RWPE2 (cell line): ENCODE data around the gene CMC4.

ENCODE experiments used
- ATAC-seq: fragments of 200-7000 bp; cut with Tn5 transposase; 3 replicates; pipeline ENCODE4 v1.9.1; 2021; ENCODE audit warnings: low read depth
- DNase-seq: peaks from one replicate; pipeline ENCODE4 v3.0.0-alpha.2; 2020; ENCODE audit warnings: low spot score
- H3K27ac ChIP-seq: fragments of 450-650 bp; 2 replicates; pipeline ENCODE4 v1.5.1; 2017; ENCODE audit warnings: mild to moderate bottlenecking; ENCODE audit not compliant: poor library complexity, severe bottlenecking
- H3K27me3 ChIP-seq: fragments of 250-450 bp; sonication (Bioruptor Pico); 2 replicates; pipeline ENCODE4 v1.5.1; 2021; ENCODE audit warnings: mild to moderate bottlenecking, moderate library complexity; ENCODE audit not compliant: insufficient read depth, poor library complexity, severe bottlenecking
- H3K36me3 ChIP-seq: fragments of 250-450 bp; sonication (Bioruptor Pico); 2 replicates; pipeline ENCODE4 v1.5.1; 2020; ENCODE audit warnings: low read depth, mild to moderate bottlenecking, moderate library complexity
- H3K4me1 ChIP-seq: fragments of 250-450 bp; sonication (Bioruptor Pico); 2 replicates; pipeline ENCODE4 v1.5.1; 2021; ENCODE audit warnings: mild to moderate bottlenecking, moderate library complexity; ENCODE audit not compliant: insufficient read depth, poor library complexity, severe bottlenecking
- H3K4me3 ChIP-seq: fragments of 250-450 bp; sonication (Bioruptor Pico); 2 replicates; pipeline ENCODE4 v1.5.1; 2021; ENCODE audit warnings: mild to moderate bottlenecking, moderate library complexity; ENCODE audit not compliant: severe bottlenecking
- H3K9me3 ChIP-seq: fragments of 250-450 bp; sonication (Bioruptor Pico); 2 replicates; pipeline ENCODE4 v1.5.1; 2021; ENCODE audit warnings: mild to moderate bottlenecking, moderate library complexity; ENCODE audit not compliant: severe bottlenecking
- TF ChIP-seq, protein P1 (sequence below): fragments of 450-650 bp; IDR thresholded peaks from one replicate; pipeline ENCODE4 v1.5.1; 2017; ENCODE audit warnings: mild to moderate bottlenecking, moderate library complexity; ENCODE audit not compliant: poor library complexity, severe bottlenecking

CMC4 gene

DNA sequence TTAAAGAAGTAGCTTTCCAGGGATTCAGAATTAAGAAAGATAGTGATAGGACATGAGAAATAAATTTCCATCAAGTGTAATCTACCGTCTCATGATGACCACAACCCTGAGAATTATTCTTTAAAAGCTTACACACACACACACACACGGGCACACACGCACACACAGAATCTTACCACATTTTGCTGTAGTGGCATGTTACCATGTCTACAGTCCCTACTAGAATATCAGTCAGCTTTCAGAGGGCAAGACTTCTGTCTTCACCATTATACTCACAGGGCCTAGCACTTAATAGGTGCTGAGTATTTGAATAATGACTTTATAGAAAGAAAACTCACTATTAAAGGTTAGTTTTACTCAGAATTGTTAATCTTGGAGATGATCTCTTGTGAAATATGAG lies 15.4 kb downstream of the CMC4 start:
- ATAC-seq (no peak), DNase-seq (no peak)
- no peak overlapping the region for H3K4me3 ChIP-seq
- H3K27ac ChIP-seq: no peak overlapping the region
- peaks cover 5% of the 10 kb centered on the region for H3K36me3 ChIP-seq
- TF ChIP-seq, protein P1, sequence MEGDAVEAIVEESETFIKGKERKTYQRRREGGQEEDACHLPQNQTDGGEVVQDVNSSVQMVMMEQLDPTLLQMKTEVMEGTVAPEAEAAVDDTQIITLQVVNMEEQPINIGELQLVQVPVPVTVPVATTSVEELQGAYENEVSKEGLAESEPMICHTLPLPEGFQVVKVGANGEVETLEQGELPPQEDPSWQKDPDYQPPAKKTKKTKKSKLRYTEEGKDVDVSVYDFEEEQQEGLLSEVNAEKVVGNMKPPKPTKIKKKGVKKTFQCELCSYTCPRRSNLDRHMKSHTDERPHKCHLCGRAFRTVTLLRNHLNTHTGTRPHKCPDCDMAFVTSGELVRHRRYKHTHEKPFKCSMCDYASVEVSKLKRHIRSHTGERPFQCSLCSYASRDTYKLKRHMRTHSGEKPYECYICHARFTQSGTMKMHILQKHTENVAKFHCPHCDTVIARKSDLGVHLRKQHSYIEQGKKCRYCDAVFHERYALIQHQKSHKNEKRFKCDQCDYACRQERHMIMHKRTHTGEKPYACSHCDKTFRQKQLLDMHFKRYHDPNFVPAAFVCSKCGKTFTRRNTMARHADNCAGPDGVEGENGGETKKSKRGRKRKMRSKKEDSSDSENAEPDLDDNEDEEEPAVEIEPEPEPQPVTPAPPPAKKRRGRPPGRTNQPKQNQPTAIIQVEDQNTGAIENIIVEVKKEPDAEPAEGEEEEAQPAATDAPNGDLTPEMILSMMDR: no peak
- H3K27me3 ChIP-seq: no peaks in the 10 kb centered on the region
- H3K9me3 ChIP-seq: no peaks in the 10 kb centered on the region
- no peaks in the 10 kb centered on the region for H3K4me1 ChIP-seq

DNA sequence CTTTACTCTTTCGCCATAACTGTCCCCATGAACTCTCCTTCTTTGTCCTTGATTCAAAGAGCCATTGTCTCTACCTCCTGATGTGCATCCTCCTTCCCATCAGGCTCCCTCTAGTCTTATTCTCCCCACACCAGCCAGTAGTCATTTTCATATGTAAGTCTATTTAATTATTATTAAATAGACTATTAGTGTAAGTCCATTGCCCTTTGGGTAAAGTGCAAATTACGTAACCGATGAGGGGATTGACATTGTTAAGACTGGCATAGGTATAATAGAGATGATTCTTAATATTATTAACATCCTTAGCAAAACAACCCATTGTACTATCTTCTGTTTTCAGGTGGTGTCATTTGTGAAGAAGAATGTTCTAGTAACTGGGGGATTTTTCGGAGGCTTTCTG lies 16.7 kb downstream of the CMC4 start:
- TF ChIP-seq, protein P1: no peak

DNA sequence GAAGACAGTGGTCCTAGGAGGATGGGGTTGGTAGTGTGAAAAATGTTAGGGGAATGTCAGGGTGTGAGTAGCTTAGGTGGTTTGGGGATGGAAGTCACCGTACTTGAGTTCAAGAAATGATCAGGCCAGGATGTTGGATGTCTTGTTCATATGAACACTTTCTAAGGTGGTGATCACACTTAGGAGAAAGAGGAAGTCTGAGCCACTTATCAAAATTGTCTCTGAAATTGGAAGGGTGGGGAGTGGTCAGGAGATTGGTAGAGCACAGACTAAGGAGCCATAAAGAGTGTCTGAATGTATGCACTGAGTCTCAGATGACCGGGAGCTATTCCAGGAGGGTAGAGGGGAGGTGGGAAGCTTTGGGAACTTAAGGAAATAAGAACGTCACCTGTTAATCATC lies 17.3 kb downstream of the CMC4 start:
- Histone ChIP-seq H3K9me3 (no peaks in the 10 kb centered on the region), H3K27ac (no peak overlapping the region), H3K4me3 (no peak overlapping the region), H3K36me3 (no peaks in the 10 kb centered on the region), H3K27me3 (no peaks in the 10 kb centered on the region), H3K4me1 (no peaks in the 10 kb centered on the region)
- DNase-seq (no peak), ATAC-seq (no peak)
- TF ChIP-seq, protein P1: no peak

More for the DNA sequence above, 16.7 kb downstream of the CMC4 start:
- DNase-seq (no peak), ATAC-seq (no peak)
- Histone ChIP-seq H3K9me3 (no peaks in the 10 kb centered on the region), H3K4me1 (no peaks in the 10 kb centered on the region), H3K36me3 (no peaks in the 10 kb centered on the region), H3K27me3 (no peaks in the 10 kb centered on the region), H3K4me3 (no peak overlapping the region), H3K27ac (no peak overlapping the region)

DNA sequence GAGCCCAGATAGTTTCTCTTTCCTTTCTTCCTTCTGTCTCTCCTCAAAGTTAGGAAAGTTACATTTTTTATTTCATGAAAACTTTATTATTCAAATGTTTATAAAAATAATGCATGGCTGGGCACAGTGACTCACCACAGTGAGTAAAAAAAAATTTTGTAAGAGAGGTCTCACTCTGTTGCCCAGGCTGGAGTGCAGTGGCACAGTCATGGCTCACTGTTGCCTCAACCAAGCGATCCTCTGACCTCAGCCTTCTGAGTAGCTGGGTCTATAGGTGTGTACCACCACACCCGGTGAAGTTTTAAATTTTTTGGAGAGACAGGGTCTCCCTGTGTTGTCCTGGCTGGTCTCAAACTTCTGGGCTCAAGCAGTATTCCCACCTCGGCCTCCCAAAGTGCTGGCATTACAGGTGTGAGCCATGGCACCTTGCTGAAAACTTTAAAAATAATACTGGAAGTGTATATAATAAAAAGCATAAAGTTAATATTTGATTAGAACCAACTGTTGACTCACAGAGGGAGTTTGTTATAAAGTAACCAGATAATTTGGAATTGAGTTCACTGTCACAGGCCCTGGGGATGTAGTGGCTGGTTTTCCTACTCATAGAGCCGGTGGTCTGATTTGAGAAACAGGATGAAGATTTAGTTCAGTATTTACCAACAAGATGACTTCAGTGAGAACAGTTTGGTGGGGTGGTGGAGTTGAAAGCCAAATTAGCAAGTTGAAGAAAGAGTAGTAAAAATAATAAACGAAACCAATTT lies 18.0 kb downstream of the CMC4 start:
- TF ChIP-seq, protein P1: no peak
- H3K27me3 ChIP-seq: no peaks in the 10 kb centered on the region
- H3K9me3 ChIP-seq: no peaks in the 10 kb centered on the region
- H3K36me3 ChIP-seq: no peaks in the 10 kb centered on the region
- DNase-seq: no peak
- H3K4me3 ChIP-seq: no peak overlapping the region
- ATAC-seq: no peak
- H3K27ac ChIP-seq: no peak overlapping the region
- H3K4me1 ChIP-seq: no peaks in the 10 kb centered on the region

DNA sequence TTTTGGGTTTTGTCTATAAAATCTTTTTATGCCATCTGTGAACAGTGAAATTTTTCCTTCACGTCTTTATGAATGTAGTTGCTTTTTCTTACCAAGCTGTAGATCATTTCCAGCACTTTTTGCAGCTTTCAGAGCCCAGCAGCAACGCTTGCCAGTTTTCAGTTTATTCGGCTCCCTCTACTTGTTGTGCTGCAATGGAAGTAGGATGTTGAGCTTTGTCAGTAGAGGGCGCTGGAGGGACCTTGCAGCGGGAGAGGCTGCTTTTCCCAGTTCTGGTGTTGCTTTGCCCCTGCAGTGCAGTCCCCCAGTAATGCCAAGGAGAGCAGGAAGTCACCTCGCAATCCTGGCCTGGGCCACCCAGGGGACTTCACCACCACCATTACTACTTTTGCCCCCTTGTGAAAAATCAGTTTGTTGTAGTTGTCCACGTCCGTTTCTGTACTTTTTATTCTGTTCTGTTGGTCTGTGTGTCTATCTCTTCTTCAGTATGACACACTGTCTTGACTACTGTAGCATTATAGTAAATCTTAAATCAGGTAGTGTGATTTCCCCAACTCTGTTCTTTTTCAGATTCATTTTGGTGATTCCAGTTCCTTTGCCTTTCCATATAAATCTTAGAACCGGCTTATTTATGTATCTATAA lies 21.8 kb downstream of the CMC4 start:
- Histone ChIP-seq H3K4me1 (no peaks in the 10 kb centered on the region), H3K36me3 (no peaks in the 10 kb centered on the region), H3K27me3 (no peaks in the 10 kb centered on the region), H3K9me3 (no peaks in the 10 kb centered on the region), H3K27ac (no peak overlapping the region), H3K4me3 (no peak overlapping the region)
- ATAC-seq (no peak), DNase-seq (no peak)
- TF ChIP-seq, protein P1: peak; percentile 35
